Naive thymus-derived CD4-positive, alpha-beta T cell (primary cell): ENCODE data around the gene ERVMER34-1. TPM values are rescaled to one million over a fixed set of nuclear protein-coding genes. Genes with fewer than 3 reads are reported as not detected.

ENCODE experiments used
- ATAC-seq: fragments of 150-1000 bp; cut with Tn5 transposase; 2 replicates; pipeline ENCODE4 v1.10.0; 2021; ENCODE audit warnings: mild to moderate bottlenecking, moderate library complexity
- CTCF ChIA-PET: fragments of 350-600 bp; sonication (Branson Sonifier 250); formaldehyde crosslinking; loops from one replicate; lab custom pipeline; 2021; ENCODE audit warnings: antibody characterized with exemption; lab: Charles Lee
- POLR2A ChIA-PET: fragments of 350-600 bp; sonication (Branson Sonifier 250); formaldehyde crosslinking; loops from one replicate; lab custom pipeline; 2021; ENCODE audit warnings: antibody characterized with exemption, inconsistent platforms; lab: Charles Lee
- DNase-seq, 9 donors: peaks; one replicate each; pipeline versions ENCODE4 v3.0.0 to v3.0.0-alpha.2; 2020 to 2022; ENCODE audit warnings: mixed read lengths in 1 of 9
- H3K27ac ChIP-seq: one replicate; pipeline ENCODE4 v1.7.0; 2013; ENCODE audit warnings: mild to moderate bottlenecking, low read depth, low read length, moderate library complexity
- H3K27me3 ChIP-seq, 2 donors: one replicate each; pipeline ENCODE4 v1.7.0; 2013; ENCODE audit warnings: low read length in 2 of 2, mild to moderate bottlenecking in 2 of 2, moderate library complexity in 2 of 2; ENCODE audit not compliant: control insufficient read depth in 2 of 2, insufficient read depth in 2 of 2
- H3K36me3 ChIP-seq, 3 experiments: 1 replicate in 2 of 3; 2 replicates in 1 of 3; pipeline ENCODE4 v1.7.0; 2013; ENCODE audit warnings: low read length in 3 of 3, mild to moderate bottlenecking in 3 of 3, moderate library complexity in 1 of 3; ENCODE audit not compliant: insufficient read depth in 3 of 3, control insufficient read depth in 2 of 3
- H3K4me1 ChIP-seq, 2 donors: one replicate each; pipeline ENCODE4 v1.7.0; 2013; ENCODE audit warnings: low read length in 2 of 2, mild to moderate bottlenecking in 2 of 2, moderate library complexity in 1 of 2; ENCODE audit not compliant: control insufficient read depth in 2 of 2, insufficient read depth in 2 of 2
- H3K4me3 ChIP-seq: 2 replicates; pipeline ENCODE4 v1.7.0; 2013; ENCODE audit warnings: mild to moderate bottlenecking, low read length
- H3K9me3 ChIP-seq, 3 experiments: 1 replicate in 2 of 3; 2 replicates in 1 of 3; pipeline ENCODE4 v1.7.0; 2013; ENCODE audit warnings: low read length in 3 of 3; ENCODE audit not compliant: control insufficient read depth in 2 of 3
- H3K27ac Mint-ChIP-seq, 9 donors: one replicate each; pipeline ENCODE4 v1.8.0; 2020 to 2022; ENCODE audit warnings: mixed read lengths in 9 of 9, mild to moderate bottlenecking in 8 of 9, moderate library complexity in 5 of 9, inconsistent platforms in 2 of 9
- H3K27me3 Mint-ChIP-seq, 5 donors: one replicate each; pipeline ENCODE4 v1.8.0; 2021 to 2022; ENCODE audit warnings: mixed read lengths in 5 of 5, mild to moderate bottlenecking in 1 of 5
- H3K36me3 Mint-ChIP-seq, 5 donors: one replicate each; pipeline ENCODE4 v1.8.0; 2020 to 2022; ENCODE audit warnings: mixed read lengths in 5 of 5, mild to moderate bottlenecking in 3 of 5, inconsistent platforms in 1 of 5
- H3K4me1 Mint-ChIP-seq, 7 donors: one replicate each; pipeline ENCODE4 v1.8.0; 2020 to 2022; ENCODE audit warnings: mixed read lengths in 7 of 7, mild to moderate bottlenecking in 3 of 7, inconsistent platforms in 1 of 7
- H3K4me3 Mint-ChIP-seq, 10 donors: one replicate each; pipeline ENCODE4 v1.8.0; 2020 to 2022; ENCODE audit warnings: mild to moderate bottlenecking in 10 of 10, mixed read lengths in 10 of 10, moderate library complexity in 6 of 10, inconsistent platforms in 2 of 10
- H3K9me3 Mint-ChIP-seq, 11 donors: one replicate each; pipeline ENCODE4 v1.8.0; 2020 to 2022; ENCODE audit warnings: mixed read lengths in 11 of 11, mild to moderate bottlenecking in 4 of 11, inconsistent platforms in 1 of 11, moderate library complexity in 1 of 11
- intact Hi-C, 2 donors: fragments of 100-400 bp; cut with micrococcal nuclease; formaldehyde crosslinking; loops; one replicate each; pipeline ENCODE4 v1.15.1; 2023
- polyA plus RNA-seq, 2 donors: library from polyadenylated mRNA; unstranded; fragments of 300-500 nt; fragmentation: Illumina TruSeq; gene quantifications; one replicate each; pipeline ENCODE4 v1.2.3, GENCODE V29; 2021
- total RNA-seq, 6 experiments: library from RNA in 5 of 6; stranded (reverse) in 5 of 6; gene quantifications; 1 replicate in 5 of 6; 2 replicates in 1 of 6; pipeline ENCODE4 v1.2.3 and lab custom pipeline; 2021 to 2026

ERVMER34-1 gene
- total and polyA plus RNA-seq, 7 experiments from 2014 or later = not detected

GRCh38 chr4:52715914-52716313 lies 35.3 kb downstream of the ERVMER34-1 start:
- peaks cover 0 to 2% (median 0%) of the 10 kb centered on the region in 11 donors for H3K9me3 Mint-ChIP-seq
- peaks cover 23 to 46% (median 37%) of the 10 kb centered on the region in 7 donors for H3K4me1 Mint-ChIP-seq
- DNase-seq (no peak), ATAC-seq (no peak)
- H3K9me3 ChIP-seq = no peaks in the 10 kb centered on the region
- H3K4me3 Mint-ChIP-seq = peak overlapping the region in 3 of 10 donors; percentile 6 to 96 (median 56)
- intact Hi-C loops = loop anchor here in 1 of 2 donors (10.0 kb wide), 1 partner anchor 681 kb away; the partner anchor contains the start of gene SGCB
- H3K27ac Mint-ChIP-seq = peak overlapping the region in 2 of 9 donors; percentile 56 to 59
- POLR2A ChIA-PET = no interaction called here
- H3K27me3 Mint-ChIP-seq = no peaks in the 10 kb centered on the region
- peaks cover 23 to 24% of the 10 kb centered on the region in 2 donors for H3K4me1 ChIP-seq
- peaks cover 0 to 15% (median 8%) of the 10 kb centered on the region in 3 experiments for H3K36me3 ChIP-seq
- CTCF ChIA-PET = no interaction called here
- H3K27me3 ChIP-seq = no peaks in the 10 kb centered on the region
- no peak overlapping the region for H3K4me3 ChIP-seq
- peaks cover 0 to 28% (median 14%) of the 10 kb centered on the region in 5 donors for H3K36me3 Mint-ChIP-seq
- H3K27ac ChIP-seq = no peak overlapping the region

GRCh38 chr4:52715255-52715897 lies 35.8 kb downstream of the ERVMER34-1 start:
- peak overlapping the region in 5 of 9 donors; percentile 30 to 67 (median 56) for H3K27ac Mint-ChIP-seq
- H3K4me1 ChIP-seq = peaks cover 23 to 24% of the 10 kb centered on the region in 2 donors
- H3K36me3 ChIP-seq = peaks cover 0 to 15% (median 8%) of the 10 kb centered on the region in 3 experiments
- DNase-seq (no peak), ATAC-seq (no peak)
- ChIA-PET POLR2A (no interaction called here), CTCF (no interaction called here)
- no peaks in the 10 kb centered on the region for H3K27me3 Mint-ChIP-seq
- no peak overlapping the region for H3K4me3 ChIP-seq
- peaks cover 0 to 2% (median 0%) of the 10 kb centered on the region in 11 donors for H3K9me3 Mint-ChIP-seq
- H3K4me3 Mint-ChIP-seq = peak overlapping the region in 7 of 10 donors; percentile 6 to 96 (median 82)
- no peak overlapping the region for H3K27ac ChIP-seq
- peaks cover 0 to 31% (median 14%) of the 10 kb centered on the region in 5 donors for H3K36me3 Mint-ChIP-seq
- peaks cover 23 to 46% (median 39%) of the 10 kb centered on the region in 7 donors for H3K4me1 Mint-ChIP-seq
- intact Hi-C loops = loop anchor here in 1 of 2 donors (10.0 kb wide), 1 partner anchor 681 kb away; the partner anchor contains the start of gene SGCB
- H3K27me3 ChIP-seq = no peaks in the 10 kb centered on the region
- no peaks in the 10 kb centered on the region for H3K9me3 ChIP-seq

GRCh38 chr4:52714597-52715254 lies 36.5 kb downstream of the ERVMER34-1 start:
- Mint-ChIP-seq H3K4me3 (peak overlapping the region; percentile 25 to 96 (median 92)), H3K4me1 (peaks cover 23 to 46% (median 39%) of the 10 kb centered on the region in 7 donors), H3K27me3 (no peaks in the 10 kb centered on the region), H3K27ac (peak overlapping the region in 7 of 9 donors; percentile 30 to 96 (median 56)), H3K36me3 (peaks cover 0 to 31% (median 14%) of the 10 kb centered on the region in 5 donors), H3K9me3 (peaks cover 0 to 2% (median 0%) of the 10 kb centered on the region in 11 donors)
- ChIA-PET CTCF (no interaction called here), POLR2A (interaction anchor here (3.5 kb wide), 1 partner anchor 7 kb away, joined by 97 read pairs; no protein-coding TSS in a partner anchor)
- no peaks in the 10 kb centered on the region for H3K27me3 ChIP-seq
- H3K36me3 ChIP-seq = peaks cover 0 to 15% (median 8%) of the 10 kb centered on the region in 3 experiments
- DNase-seq = no peak
- no peak for ATAC-seq
- no peak overlapping the region for H3K27ac ChIP-seq
- intact Hi-C loops = loop anchor here in 1 of 2 donors (10.0 kb wide), 1 partner anchor 680 kb away; the partner anchor contains the start of gene SGCB
- peaks cover 23 to 24% of the 10 kb centered on the region in 2 donors for H3K4me1 ChIP-seq
- no peaks in the 10 kb centered on the region for H3K9me3 ChIP-seq
- no peak overlapping the region for H3K4me3 ChIP-seq

GRCh38 chr4:52713456-52713937 lies 37.7 kb downstream of the ERVMER34-1 start:
- peaks cover 23 to 24% of the 10 kb centered on the region in 2 donors for H3K4me1 ChIP-seq
- no peaks in the 10 kb centered on the region for H3K27me3 Mint-ChIP-seq
- H3K27ac ChIP-seq = peak overlapping the region; percentile 81
- H3K36me3 Mint-ChIP-seq = peaks cover 0 to 29% (median 14%) of the 10 kb centered on the region in 5 donors
- H3K9me3 Mint-ChIP-seq = peaks cover 0 to 2% (median 0%) of the 10 kb centered on the region in 11 donors
- no peaks in the 10 kb centered on the region for H3K27me3 ChIP-seq
- DNase-seq = no peak
- H3K36me3 ChIP-seq = peaks cover 0 to 15% (median 8%) of the 10 kb centered on the region in 3 experiments
- ChIA-PET POLR2A (interaction anchor here (0.8 to 3.5 kb wide), 4 partner anchors 8 to 55 kb away, joined by 3 to 97 read pairs (median 5); no protein-coding TSS in a partner anchor), CTCF (no interaction called here)
- peak overlapping the region; percentile 82 to 96 (median 92) for H3K4me3 Mint-ChIP-seq
- H3K4me1 Mint-ChIP-seq = peaks cover 23 to 46% (median 38%) of the 10 kb centered on the region in 7 donors
- ATAC-seq = no peak
- H3K4me3 ChIP-seq = peak overlapping the region; percentile 73
- intact Hi-C loops = loop anchor here (2.0 to 10.0 kb wide), 3 partner anchors 653 to 679 kb away; partner anchors contain the start of genes FIP1L1 (in 1 of the 2), SCFD2 (in 1 of the 2) and SGCB (in 1 of the 2)
- no peaks in the 10 kb centered on the region for H3K9me3 ChIP-seq
- H3K27ac Mint-ChIP-seq = peak overlapping the region; percentile 42 to 96 (median 87)

- Mint-ChIP-seq H3K36me3 (peaks cover 0 to 29% (median 14%) of the 10 kb centered on the region in 5 donors), H3K4me3 (peak overlapping the region; percentile 82 to 96 (median 92)), H3K9me3 (peaks cover 0 to 2% (median 0%) of the 10 kb centered on the region in 11 donors), H3K27ac (peak overlapping the region; percentile 87 to 98 (median 96)), H3K4me1 (peaks cover 23 to 46% (median 38%) of the 10 kb centered on the region in 7 donors), H3K27me3 (no peaks in the 10 kb centered on the region)
- H3K9me3 ChIP-seq = no peaks in the 10 kb centered on the region
- H3K27ac ChIP-seq = peak overlapping the region; percentile 81
- peak overlapping the region; percentile 73 for H3K4me3 ChIP-seq
- ChIA-PET POLR2A (interaction anchor here (0.5 to 3.5 kb wide), 16 partner anchors 9 to 869 kb away, joined by 3 to 97 read pairs (median 4); partner anchors contain the start of genes DCUN1D4 and FIP1L1), CTCF (interaction anchor here (1.0 to 1.4 kb wide), 3 partner anchors 10 to 1351 kb away, joined by 3 to 4 read pairs (median 3); no protein-coding TSS in a partner anchor)
- DNase-seq (peak; percentile 81 to 97 (median 95)), ATAC-seq (peak; percentile 96)
- H3K27me3 ChIP-seq = no peaks in the 10 kb centered on the region
- intact Hi-C loops = loop anchor here (1.0 to 10.0 kb wide), 10 partner anchors 10 to 1352 kb away; partner anchors contain the start of genes CHIC2 (in 2 of the 2), RASL11B (in 2 of the 2), DCUN1D4 (in 1 of the 2) and FIP1L1 (in 1 of the 2)
- peaks cover 0 to 15% (median 8%) of the 10 kb centered on the region in 3 experiments for H3K36me3 ChIP-seq
- H3K4me1 ChIP-seq = peaks cover 23 to 24% of the 10 kb centered on the region in 2 donors
These were observed 38.7 kb downstream of the ERVMER34-1 start for GRCh38 chr4:52712251-52713130.
